Esophagus squamous epithelium (tissue), 4 donors: ENCODE data around the gene CYSRT1.

Experiments
- POLR2A ChIP-seq, 4 donors: fragments of 450-650 bp; IDR thresholded peaks; one replicate each; pipeline ENCODE4 v1.6.1; 2017; ENCODE audit warnings: antibody characterized with exemption in 4 of 4, mild to moderate bottlenecking in 4 of 4, moderate library complexity in 3 of 4
- TF ChIP-seq, protein P1 (sequence below), 6 experiments: fragments of 450-650 bp in 4 of 6; fragments of 200-600 bp in 2 of 6; sonication (generic) in 2 of 6; IDR thresholded peaks; one replicate each; pipeline ENCODE4 v1.5.1; 2016 to 2019; ENCODE audit warnings: antibody characterized with exemption in 6 of 6, mild to moderate bottlenecking in 4 of 6, moderate library complexity in 4 of 6

DNA sequence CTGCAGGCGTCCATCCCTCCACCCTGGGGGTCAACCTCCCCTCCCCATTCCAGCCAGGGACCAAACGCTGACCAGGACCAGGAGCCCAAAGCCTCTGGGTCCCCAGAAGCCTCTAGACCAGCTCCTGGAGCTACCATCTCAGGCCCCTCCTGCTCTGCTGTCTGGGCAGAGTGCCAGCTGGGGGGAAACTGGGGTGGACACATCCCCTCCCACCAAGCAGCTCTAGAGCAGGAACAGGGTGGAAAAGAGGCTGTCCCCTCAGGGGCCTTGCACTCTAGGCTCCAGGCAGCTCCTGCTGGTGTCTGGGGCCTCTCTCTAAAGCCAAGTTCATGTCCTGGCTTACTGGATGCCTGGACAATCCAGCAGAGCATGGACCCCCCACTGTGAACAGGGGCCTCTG, 32.1 kb upstream of the CYSRT1 start:
- TF ChIP-seq, protein P1, sequence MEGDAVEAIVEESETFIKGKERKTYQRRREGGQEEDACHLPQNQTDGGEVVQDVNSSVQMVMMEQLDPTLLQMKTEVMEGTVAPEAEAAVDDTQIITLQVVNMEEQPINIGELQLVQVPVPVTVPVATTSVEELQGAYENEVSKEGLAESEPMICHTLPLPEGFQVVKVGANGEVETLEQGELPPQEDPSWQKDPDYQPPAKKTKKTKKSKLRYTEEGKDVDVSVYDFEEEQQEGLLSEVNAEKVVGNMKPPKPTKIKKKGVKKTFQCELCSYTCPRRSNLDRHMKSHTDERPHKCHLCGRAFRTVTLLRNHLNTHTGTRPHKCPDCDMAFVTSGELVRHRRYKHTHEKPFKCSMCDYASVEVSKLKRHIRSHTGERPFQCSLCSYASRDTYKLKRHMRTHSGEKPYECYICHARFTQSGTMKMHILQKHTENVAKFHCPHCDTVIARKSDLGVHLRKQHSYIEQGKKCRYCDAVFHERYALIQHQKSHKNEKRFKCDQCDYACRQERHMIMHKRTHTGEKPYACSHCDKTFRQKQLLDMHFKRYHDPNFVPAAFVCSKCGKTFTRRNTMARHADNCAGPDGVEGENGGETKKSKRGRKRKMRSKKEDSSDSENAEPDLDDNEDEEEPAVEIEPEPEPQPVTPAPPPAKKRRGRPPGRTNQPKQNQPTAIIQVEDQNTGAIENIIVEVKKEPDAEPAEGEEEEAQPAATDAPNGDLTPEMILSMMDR (IDR thresholded peaks at IDR 0.05): no peak
- TF ChIP-seq POLR2A (IDR thresholded peaks at IDR 0.05): no peak
